22Rv1 (cell line): ENCODE data around the gene TNFRSF8.

Source experiments
- CTCF ChIP-seq: fragments of 450-650 bp; IDR thresholded peaks from 2 replicates; pipeline ENCODE4 v1.5.1; 2017; ENCODE audit warnings: mild to moderate bottlenecking
- ZFX ChIP-seq: fragments of 450-650 bp; IDR thresholded peaks from 2 replicates; pipeline ENCODE4 v1.6.1; 2017; ENCODE audit warnings: antibody characterized with exemption, borderline replicate concordance

GRCh38 chr1:12125422-12126355 is 62.6 kb downstream of the TNFRSF8 start:
- no peak for TF ChIP-seq CTCF
- no peak for TF ChIP-seq ZFX
